ENCODE measurements around the gene RNF169.

DNA sequence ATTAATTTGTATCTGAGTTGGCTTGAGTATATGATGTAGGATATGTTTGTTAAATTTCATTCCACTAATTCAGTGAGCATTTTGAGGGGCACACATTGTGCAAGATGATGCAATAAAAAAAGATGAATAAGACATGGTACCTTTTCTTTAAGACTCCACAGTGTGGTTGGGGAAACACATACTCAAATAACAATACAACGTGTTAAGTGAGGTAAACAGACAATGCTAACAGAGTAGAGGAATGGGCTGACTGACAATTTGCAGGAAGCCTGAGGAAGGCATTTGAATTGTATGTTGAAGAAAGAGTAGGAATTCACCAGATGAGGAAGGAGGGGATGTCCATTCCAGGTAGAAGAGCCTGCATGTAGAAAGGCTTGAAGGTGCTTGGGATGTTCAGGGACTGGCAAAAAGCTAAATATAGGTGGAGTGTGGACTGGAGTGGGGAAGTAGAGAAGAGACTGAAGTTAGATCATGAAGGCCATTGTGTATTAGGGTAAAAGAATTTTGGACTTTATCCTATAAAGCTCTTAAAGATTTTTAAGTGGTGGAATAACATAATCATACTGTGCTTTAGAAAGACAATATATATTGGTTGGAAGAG is 6.8 kb downstream of the RNF169 start:
- TF ChIP-seq TCF12 (IDR thresholded peaks at IDR 0.05; ENCODE audit: low read depth, low read length) (no peak), GABPA (IDR thresholded peaks at IDR 0.05; ENCODE audit: borderline replicate concordance, insufficient read depth, low read length) (no peak), SRF (IDR thresholded peaks at IDR 0.05; ENCODE audit: low read depth, low read length) (no peak), RXRA (IDR thresholded peaks at IDR 0.05; ENCODE audit: insufficient read depth, low read depth, low read length) (no peak), EZH2 (IDR thresholded peaks at IDR 0.05; ENCODE audit: low read depth, low read length, severe bottlenecking) (no peak), JUN (IDR thresholded peaks at IDR 0.05; ENCODE audit: low read depth, low read length) (no peak), CBX5 (IDR thresholded peaks at IDR 0.05; ENCODE audit: low read depth, low read length) (no peak), POLR2A (IDR thresholded peaks at IDR 0.05; ENCODE audit: control extremely low read depth in 1 of 2, low read depth in 2 of 2, low read length in 2 of 2) (no peak), ZNF274 (IDR thresholded peaks at IDR 0.05; ENCODE audit: borderline replicate concordance, extremely low read depth, low read length) (no peak)
- TF ChIP-seq, protein P1, sequence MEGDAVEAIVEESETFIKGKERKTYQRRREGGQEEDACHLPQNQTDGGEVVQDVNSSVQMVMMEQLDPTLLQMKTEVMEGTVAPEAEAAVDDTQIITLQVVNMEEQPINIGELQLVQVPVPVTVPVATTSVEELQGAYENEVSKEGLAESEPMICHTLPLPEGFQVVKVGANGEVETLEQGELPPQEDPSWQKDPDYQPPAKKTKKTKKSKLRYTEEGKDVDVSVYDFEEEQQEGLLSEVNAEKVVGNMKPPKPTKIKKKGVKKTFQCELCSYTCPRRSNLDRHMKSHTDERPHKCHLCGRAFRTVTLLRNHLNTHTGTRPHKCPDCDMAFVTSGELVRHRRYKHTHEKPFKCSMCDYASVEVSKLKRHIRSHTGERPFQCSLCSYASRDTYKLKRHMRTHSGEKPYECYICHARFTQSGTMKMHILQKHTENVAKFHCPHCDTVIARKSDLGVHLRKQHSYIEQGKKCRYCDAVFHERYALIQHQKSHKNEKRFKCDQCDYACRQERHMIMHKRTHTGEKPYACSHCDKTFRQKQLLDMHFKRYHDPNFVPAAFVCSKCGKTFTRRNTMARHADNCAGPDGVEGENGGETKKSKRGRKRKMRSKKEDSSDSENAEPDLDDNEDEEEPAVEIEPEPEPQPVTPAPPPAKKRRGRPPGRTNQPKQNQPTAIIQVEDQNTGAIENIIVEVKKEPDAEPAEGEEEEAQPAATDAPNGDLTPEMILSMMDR (IDR thresholded peaks at IDR 0.05; ENCODE audit: control extremely low read depth in 1 of 3, insufficient read depth in 1 of 3, low read depth in 1 of 3, low read length in 3 of 3) = no peak

All from H1 (cell line).